Measurements from ENCODE around the gene PDS5B. TPM values are rescaled to one million over a fixed set of nuclear protein-coding genes. Genes with fewer than 3 reads are reported as not detected.

The PDS5B gene
- total RNA-seq, 4 donors from 2014 or later: 34.5 to 68.3 (median 40.7) TPM

DNA sequence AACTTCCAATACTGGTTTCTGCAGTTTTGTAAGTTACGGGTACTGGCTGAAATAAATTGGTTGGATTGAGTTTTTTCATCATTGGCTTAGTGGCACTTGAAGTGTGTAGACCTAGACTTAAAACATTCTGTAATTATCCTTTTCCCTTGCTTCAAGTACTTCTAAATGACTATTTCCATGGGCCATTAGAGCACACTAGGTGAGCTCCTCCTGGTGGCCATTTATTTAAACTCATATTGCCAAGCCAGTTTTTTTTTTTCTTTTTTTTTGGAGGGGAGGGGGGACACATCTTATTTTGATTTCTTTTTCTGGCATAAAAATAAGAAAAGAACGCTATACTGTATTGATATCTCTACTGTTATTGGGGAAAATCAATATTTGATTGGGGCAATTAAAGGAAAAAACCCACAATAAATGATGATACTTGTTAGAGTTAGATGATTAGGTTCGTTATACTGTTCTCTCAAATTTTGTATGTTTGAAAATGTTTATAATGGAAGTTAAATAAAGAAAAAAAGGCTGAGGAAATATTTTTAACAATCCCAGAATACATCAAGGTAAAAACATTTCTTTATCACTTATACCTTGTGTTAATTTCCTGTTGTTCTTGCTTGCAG lies 82.9 kb downstream of the PDS5B start:
- TF ChIP-seq, protein P1, sequence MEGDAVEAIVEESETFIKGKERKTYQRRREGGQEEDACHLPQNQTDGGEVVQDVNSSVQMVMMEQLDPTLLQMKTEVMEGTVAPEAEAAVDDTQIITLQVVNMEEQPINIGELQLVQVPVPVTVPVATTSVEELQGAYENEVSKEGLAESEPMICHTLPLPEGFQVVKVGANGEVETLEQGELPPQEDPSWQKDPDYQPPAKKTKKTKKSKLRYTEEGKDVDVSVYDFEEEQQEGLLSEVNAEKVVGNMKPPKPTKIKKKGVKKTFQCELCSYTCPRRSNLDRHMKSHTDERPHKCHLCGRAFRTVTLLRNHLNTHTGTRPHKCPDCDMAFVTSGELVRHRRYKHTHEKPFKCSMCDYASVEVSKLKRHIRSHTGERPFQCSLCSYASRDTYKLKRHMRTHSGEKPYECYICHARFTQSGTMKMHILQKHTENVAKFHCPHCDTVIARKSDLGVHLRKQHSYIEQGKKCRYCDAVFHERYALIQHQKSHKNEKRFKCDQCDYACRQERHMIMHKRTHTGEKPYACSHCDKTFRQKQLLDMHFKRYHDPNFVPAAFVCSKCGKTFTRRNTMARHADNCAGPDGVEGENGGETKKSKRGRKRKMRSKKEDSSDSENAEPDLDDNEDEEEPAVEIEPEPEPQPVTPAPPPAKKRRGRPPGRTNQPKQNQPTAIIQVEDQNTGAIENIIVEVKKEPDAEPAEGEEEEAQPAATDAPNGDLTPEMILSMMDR (IDR thresholded peaks at IDR 0.05; ENCODE audit: low read depth): no peak

DNA sequence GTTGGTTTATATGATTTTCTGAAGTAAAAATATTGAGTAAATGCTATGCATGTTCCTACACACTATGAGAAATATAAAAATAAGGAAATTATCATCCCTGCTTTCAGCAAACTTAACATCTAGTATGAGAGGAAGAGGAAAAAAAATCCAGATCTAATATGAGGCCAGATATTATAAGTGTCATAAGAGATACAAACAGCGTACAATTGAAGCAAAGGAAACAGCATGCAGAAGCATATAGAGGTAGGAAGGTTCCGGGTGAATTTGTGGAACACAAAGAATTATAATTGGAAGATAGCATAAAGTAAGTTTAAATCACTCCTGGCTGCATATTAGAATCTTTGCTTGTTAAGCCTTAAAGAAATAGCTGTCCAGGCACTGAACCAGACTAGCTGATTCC lies 88.3 kb downstream of the PDS5B start:
- TF ChIP-seq, protein P1 (IDR thresholded peaks at IDR 0.05; ENCODE audit: low read depth): no peak

- TF ChIP-seq, protein P1 (IDR thresholded peaks at IDR 0.05; ENCODE audit: low read depth): no peak
These were observed 90.0 kb downstream of the PDS5B start for GRCh38 chr13:32676242-32676641.

DNA sequence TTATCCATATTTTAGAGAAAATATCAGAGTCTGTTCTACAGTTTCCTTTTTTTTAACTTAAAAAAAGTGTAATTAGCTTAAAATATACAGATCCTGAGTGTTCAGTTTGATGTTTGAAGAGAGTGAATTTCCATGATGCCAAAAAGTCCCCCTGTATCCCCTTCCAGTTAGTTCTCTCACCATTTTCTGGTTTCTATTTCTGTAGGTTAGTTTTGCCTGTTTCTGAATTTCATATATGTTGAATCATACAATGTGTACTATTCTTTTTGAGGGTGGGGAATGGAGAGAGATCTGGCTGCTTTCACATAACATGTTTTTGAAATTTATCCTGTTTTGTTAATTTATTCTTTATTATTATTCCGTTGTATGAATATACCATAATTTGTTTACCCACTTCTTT lies 95.9 kb downstream of the PDS5B start:
- TF ChIP-seq, protein P1 (IDR thresholded peaks at IDR 0.05; ENCODE audit: low read depth): no peak

DNA sequence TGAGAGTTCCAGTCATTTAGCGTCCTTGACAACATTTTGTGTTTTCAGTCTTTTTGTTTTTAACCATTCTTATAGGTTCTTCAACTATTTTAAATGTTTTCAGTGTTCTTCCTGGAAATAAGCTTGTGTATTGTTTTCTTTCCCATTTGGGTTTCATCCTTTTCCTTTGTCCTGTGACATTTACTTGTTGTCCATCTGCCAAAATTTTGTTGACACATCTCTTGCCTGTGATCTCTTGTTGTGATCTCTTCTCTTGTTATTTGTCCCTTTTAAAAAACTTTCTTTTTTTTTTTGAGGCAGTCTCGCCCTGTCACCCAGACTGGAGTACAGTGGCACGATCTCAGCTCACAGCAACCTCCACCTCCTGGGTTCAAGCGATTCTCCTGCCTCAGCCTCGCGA lies 96.5 kb downstream of the PDS5B start:
- TF ChIP-seq, protein P1 (IDR thresholded peaks at IDR 0.05; ENCODE audit: low read depth): no peak

DNA sequence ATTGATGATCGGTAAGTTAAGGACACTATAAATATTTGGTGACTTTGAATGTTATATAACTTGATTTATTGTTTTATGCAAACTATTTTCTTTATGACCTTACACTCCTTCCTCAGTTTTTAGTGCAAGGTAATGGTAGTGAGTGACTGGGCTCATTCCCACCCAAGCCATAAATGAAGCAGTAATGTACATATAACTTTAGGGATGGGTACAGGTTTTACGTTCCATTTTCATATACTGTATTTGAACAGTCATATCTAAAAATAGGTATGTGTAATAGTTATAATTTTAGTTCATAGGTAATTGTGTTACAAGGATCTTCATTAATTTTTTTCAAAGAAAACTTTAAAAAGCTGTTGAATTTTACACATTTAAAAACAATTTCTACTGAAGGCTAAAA lies 101.0 kb downstream of the PDS5B start:
- TF ChIP-seq, protein P1 (IDR thresholded peaks at IDR 0.05; ENCODE audit: low read depth): no peak

DNA sequence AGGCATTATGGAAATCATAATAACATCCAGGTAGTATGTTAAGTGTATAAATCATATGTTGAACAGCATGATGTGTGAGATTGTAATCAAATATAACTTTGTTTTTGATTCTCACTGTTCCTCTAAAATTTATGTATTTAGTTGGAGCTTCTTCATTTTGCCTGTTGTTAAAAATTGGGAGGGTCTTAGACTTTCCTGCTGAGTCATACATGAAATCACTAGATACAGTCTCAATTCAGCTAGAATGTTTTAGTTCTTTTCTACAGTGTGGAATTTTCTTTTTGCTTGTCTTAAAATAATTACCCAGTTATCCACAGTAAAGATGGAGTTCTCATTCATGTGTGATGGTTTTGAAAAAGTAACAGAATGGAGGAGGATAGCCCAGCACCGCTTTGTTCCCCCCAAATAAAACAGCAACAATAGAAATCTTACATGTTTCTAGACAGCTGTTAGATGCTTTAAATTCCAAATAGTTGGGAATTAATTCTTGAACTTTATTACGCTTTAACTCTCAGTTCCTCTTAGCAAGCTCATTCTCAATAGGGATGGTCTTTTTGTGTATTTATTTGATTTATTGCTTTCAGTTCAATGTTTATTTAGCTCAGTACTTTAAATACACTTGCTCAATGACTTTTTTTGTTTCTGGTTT lies 109.5 kb downstream of the PDS5B start:
- TF ChIP-seq, protein P1 (IDR thresholded peaks at IDR 0.05; ENCODE audit: low read depth): no peak
